Trophoblast cell (in vitro differentiated cells and primary cell): ENCODE measurements around the gene SEC31A.

Experiments
- DNase-seq, 2 donors: peaks; one replicate each; pipeline ENCODE4 v3.0.0-alpha.2; 2016
- H2AFZ ChIP-seq: 2 replicates; pipeline ENCODE4 v1.6.1; 2013; ENCODE audit warnings: low read length, moderate library complexity, mild to moderate bottlenecking; ENCODE audit not compliant: insufficient read depth, poor library complexity
- H2AK5ac ChIP-seq: 2 replicates; pipeline ENCODE4 v1.6.1; 2013; ENCODE audit warnings: mild to moderate bottlenecking, low read length
- H2BK120ac ChIP-seq: 2 replicates; pipeline ENCODE4 v1.6.1; 2013; ENCODE audit warnings: low read length, mild to moderate bottlenecking, moderate library complexity; ENCODE audit not compliant: insufficient read depth, poor library complexity
- H2BK12ac ChIP-seq: 2 replicates; pipeline ENCODE4 v1.6.1; 2013; ENCODE audit warnings: mild to moderate bottlenecking, low read length, moderate library complexity
- H2BK5ac ChIP-seq: 2 replicates; pipeline ENCODE4 v1.6.1; 2013; ENCODE audit warnings: low read length, low read depth, moderate library complexity, mild to moderate bottlenecking; ENCODE audit not compliant: poor library complexity
- H3K14ac ChIP-seq: 2 replicates; pipeline ENCODE4 v1.6.1; 2013; ENCODE audit warnings: mild to moderate bottlenecking, low read length
- H3K18ac ChIP-seq: 2 replicates; pipeline ENCODE4 v1.6.1; 2013; ENCODE audit warnings: mild to moderate bottlenecking, low read length
- H3K23ac ChIP-seq: 2 replicates; pipeline ENCODE4 v1.6.1; 2013; ENCODE audit warnings: low read length
- H3K27ac ChIP-seq: 2 replicates; pipeline ENCODE4 v1.5.1; 2013; ENCODE audit warnings: low read depth, mild to moderate bottlenecking, inconsistent platforms, low read length, moderate library complexity
- H3K27me3 ChIP-seq: 2 replicates; pipeline ENCODE4 v1.6.1; 2013; ENCODE audit warnings: inconsistent platforms, mild to moderate bottlenecking, low read length, moderate library complexity; ENCODE audit not compliant: insufficient read depth
- H3K36me3 ChIP-seq, 2 experiments: 1 replicate in 1 of 2; 2 replicates in 1 of 2; pipeline ENCODE4 v1.6.1; 2013; ENCODE audit warnings: low read length in 2 of 2, mild to moderate bottlenecking in 2 of 2, moderate library complexity in 1 of 2; ENCODE audit not compliant: insufficient read depth in 2 of 2, control insufficient read depth in 1 of 2
- H3K4ac ChIP-seq: 2 replicates; pipeline ENCODE4 v1.6.1; 2013; ENCODE audit warnings: low read depth, mild to moderate bottlenecking, low read length, moderate library complexity
- H3K4me1 ChIP-seq, 2 experiments: 1 replicate in 1 of 2; 2 replicates in 1 of 2; pipeline ENCODE4 v1.6.1; 2013; ENCODE audit warnings: low read length in 2 of 2, mild to moderate bottlenecking in 2 of 2, moderate library complexity in 1 of 2; ENCODE audit not compliant: insufficient read depth in 2 of 2, control insufficient read depth in 1 of 2
- H3K4me2 ChIP-seq: 2 replicates; pipeline ENCODE4 v1.6.1; 2013; ENCODE audit warnings: inconsistent platforms, mild to moderate bottlenecking, low read length, moderate library complexity
- H3K4me3 ChIP-seq: 2 replicates; pipeline ENCODE4 v1.5.1; 2013; ENCODE audit warnings: mild to moderate bottlenecking, low read depth, low read length, inconsistent platforms
- H3K79me1 ChIP-seq: one replicate; pipeline ENCODE4 v1.6.1; 2013; ENCODE audit warnings: low read length
- H3K79me2 ChIP-seq: 2 replicates; pipeline ENCODE4 v1.6.1; 2013; ENCODE audit warnings: low read length, mild to moderate bottlenecking; ENCODE audit not compliant: control insufficient read depth, insufficient read depth, poor library complexity
- H3K9ac ChIP-seq: 2 replicates; pipeline ENCODE4 v1.6.1; 2013; ENCODE audit warnings: mild to moderate bottlenecking, low read length
- H3K9me3 ChIP-seq: 2 replicates; pipeline ENCODE4 v1.6.1; 2013; ENCODE audit warnings: low read depth, mild to moderate bottlenecking, control low read depth, inconsistent platforms, low read length; ENCODE audit not compliant: insufficient read depth
- H4K12ac ChIP-seq: 2 replicates; pipeline ENCODE4 v1.6.1; 2013; ENCODE audit warnings: low read depth, mild to moderate bottlenecking, low read length, moderate library complexity
- H4K8ac ChIP-seq: 2 replicates; pipeline ENCODE4 v1.6.1; 2013; ENCODE audit warnings: low read depth, mild to moderate bottlenecking, low read length, moderate library complexity
- H4K91ac ChIP-seq: one replicate; pipeline ENCODE4 v1.6.1; 2013; ENCODE audit warnings: low read depth, mild to moderate bottlenecking, low read length, moderate library complexity
- WGBS: extraction: QIAGEN DNeasy Blood & Tissue Kit; methylation state at CpG from one replicate; pipeline ENCODE4 v1.1.7; 2013; ENCODE audit warnings: missing lambda C conversion rate; ENCODE audit not compliant: insufficient read length, insufficient coverage; ENCODE audit errors: extremely low coverage; 5-methylcytosine and 5-hydroxymethylcytosine counted together

SEC31A gene

DNA sequence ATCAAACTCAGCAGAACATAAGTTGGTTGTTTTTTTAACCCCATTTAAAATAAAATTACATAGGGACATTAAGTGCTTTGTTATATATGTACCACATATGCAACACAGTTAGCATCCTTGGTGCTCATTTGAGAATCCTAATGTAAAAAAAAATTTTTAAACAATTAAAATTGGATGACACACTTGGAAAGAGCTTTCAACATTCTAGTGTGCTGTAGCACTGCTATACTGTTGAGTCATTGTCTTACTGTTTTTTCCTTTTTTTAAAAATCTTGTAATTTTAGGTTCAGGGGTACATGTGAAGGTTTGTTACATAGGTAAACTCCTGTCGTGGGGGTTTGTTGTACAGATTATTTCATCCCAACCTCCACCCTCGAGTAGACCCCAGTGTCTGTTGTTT is 22.4 kb upstream of the SEC31A start:
- Histone ChIP-seq H3K9ac (no peak overlapping the region), H3K23ac (no peak overlapping the region), H4K8ac (no peak overlapping the region), H3K18ac (no peak overlapping the region), H3K79me1 (no peaks in the 10 kb centered on the region), H3K27ac (no peak overlapping the region), H2BK12ac (no peak overlapping the region), H3K14ac (no peak overlapping the region), H3K4ac (no peak overlapping the region), H3K79me2 (no peaks in the 10 kb centered on the region), H3K9me3 (no peaks in the 10 kb centered on the region), H3K4me1 (no peaks in the 10 kb centered on the region), H4K12ac (no peak overlapping the region), H3K36me3 (peaks cover 4 to 9% of the 10 kb centered on the region in 2 experiments), H3K4me2 (no peak overlapping the region), H2AK5ac (no peak overlapping the region), H2BK120ac (no peak overlapping the region), H3K4me3 (no peak overlapping the region), H3K27me3 (no peaks in the 10 kb centered on the region), H2BK5ac (no peak overlapping the region), H2AFZ (no peak overlapping the region), H4K91ac (no peak overlapping the region)
- WGBS = no CpG with 5 or more reads among the region's 2 CpGs
- no peak for DNase-seq

DNA sequence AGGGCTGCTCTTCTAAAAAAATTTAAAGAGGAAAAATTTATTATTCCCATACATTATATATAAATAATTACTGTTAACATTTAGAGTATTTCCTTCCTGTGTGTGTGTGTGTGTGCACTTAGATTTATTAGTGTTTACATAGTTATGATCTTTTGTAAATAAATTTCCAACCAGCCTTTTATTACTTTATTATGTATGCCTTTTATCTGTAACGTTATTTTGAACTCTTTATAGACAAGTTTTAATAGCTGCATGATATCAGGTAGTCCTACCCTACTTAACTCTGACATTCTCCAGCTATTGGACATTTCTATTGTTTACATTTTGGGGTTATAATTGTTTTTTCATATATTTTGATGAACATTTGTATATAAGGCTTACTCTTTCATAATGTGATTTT is 18.4 kb upstream of the SEC31A start:
- H2AFZ ChIP-seq = no peak overlapping the region
- peaks cover 4 to 6% of the 10 kb centered on the region in 2 experiments for H3K36me3 ChIP-seq

DNA sequence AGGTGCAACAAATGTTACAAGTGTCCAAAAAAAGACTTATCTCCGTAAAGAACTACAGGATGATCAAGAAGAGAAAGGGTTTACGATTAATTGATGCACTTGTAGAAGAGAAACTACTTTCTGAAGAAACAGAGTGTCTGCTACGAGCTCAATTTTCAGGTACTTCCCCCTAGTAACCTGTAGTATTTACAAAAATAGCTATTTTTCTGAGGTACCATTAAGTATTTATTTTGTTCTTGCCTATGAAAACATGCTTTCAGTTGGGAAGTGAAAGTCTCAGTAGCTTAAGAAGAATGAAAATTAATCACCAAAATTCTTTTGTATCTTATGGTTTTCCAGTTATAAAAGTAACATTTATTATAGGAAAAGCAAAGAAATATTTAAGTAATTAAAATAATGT is 15.5 kb upstream of the SEC31A start:
- Histone ChIP-seq H4K12ac (no peak overlapping the region), H4K91ac (no peak overlapping the region), H3K4ac (no peak overlapping the region), H3K9me3 (no peaks in the 10 kb centered on the region), H3K36me3 (peaks cover 4 to 6% of the 10 kb centered on the region in 2 experiments), H2BK5ac (no peak overlapping the region), H3K4me3 (no peak overlapping the region), H3K14ac (no peak overlapping the region), H3K27me3 (no peaks in the 10 kb centered on the region), H3K27ac (no peak overlapping the region), H3K4me1 (no peaks in the 10 kb centered on the region), H3K4me2 (no peak overlapping the region), H3K9ac (no peak overlapping the region), H3K23ac (no peak overlapping the region), H4K8ac (no peak overlapping the region), H2AFZ (no peak overlapping the region), H3K18ac (no peak overlapping the region), H3K79me1 (no peaks in the 10 kb centered on the region), H2BK12ac (no peak overlapping the region), H2BK120ac (no peak overlapping the region), H3K79me2 (no peaks in the 10 kb centered on the region), H2AK5ac (no peak overlapping the region)
- no CpG with 5 or more reads among the region's 3 CpGs for WGBS
- DNase-seq = no peak

More for the DNA sequence above, 18.4 kb upstream of the SEC31A start:
- Histone ChIP-seq H3K4me1 (no peaks in the 10 kb centered on the region), H3K79me2 (no peaks in the 10 kb centered on the region), H3K9me3 (no peaks in the 10 kb centered on the region), H2AK5ac (no peak overlapping the region), H4K91ac (no peak overlapping the region), H3K18ac (no peak overlapping the region), H3K79me1 (no peaks in the 10 kb centered on the region), H3K9ac (no peak overlapping the region), H3K23ac (no peak overlapping the region), H2BK120ac (no peak overlapping the region), H3K14ac (no peak overlapping the region), H3K4me3 (no peak overlapping the region), H2BK5ac (no peak overlapping the region), H2BK12ac (no peak overlapping the region), H3K27ac (no peak overlapping the region), H4K12ac (no peak overlapping the region), H4K8ac (no peak overlapping the region), H3K27me3 (no peaks in the 10 kb centered on the region), H3K4ac (no peak overlapping the region), H3K4me2 (no peak overlapping the region)
- no peak for DNase-seq
- WGBS = no CpG with 5 or more reads among the region's 1 CpG

DNA sequence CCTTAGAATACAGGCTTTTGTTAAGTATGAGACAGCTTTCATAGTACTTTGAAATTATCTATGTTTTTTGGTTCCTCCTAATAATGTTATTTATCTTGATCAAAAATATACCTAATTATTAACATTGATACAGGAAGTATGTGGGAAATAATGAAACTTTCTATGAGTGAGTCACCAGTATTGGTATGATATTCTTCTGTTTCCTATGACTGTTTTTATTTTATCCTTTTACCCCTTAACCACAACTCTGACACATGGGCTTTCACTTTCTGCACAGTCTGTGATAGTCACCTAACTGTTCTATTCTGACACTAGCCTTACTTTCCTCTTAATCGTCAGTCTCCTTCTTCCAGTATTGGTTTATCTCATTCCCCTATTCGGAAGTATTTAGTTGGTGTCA is 14.3 kb upstream of the SEC31A start:
- H3K9ac ChIP-seq = no peak overlapping the region

More for the DNA sequence above, 14.3 kb upstream of the SEC31A start:
- Histone ChIP-seq H2AFZ (no peak overlapping the region), H3K14ac (no peak overlapping the region), H3K79me2 (peaks cover 2% of the 10 kb centered on the region), H3K18ac (no peak overlapping the region), H3K27me3 (no peaks in the 10 kb centered on the region), H4K12ac (no peak overlapping the region), H2BK12ac (no peak overlapping the region), H4K8ac (no peak overlapping the region), H3K4me1 (no peaks in the 10 kb centered on the region), H3K9me3 (no peaks in the 10 kb centered on the region), H4K91ac (no peak overlapping the region), H3K23ac (no peak overlapping the region), H3K4ac (no peak overlapping the region), H3K79me1 (peaks cover 3% of the 10 kb centered on the region), H3K4me2 (no peak overlapping the region), H2AK5ac (no peak overlapping the region), H2BK120ac (no peak overlapping the region), H3K4me3 (no peak overlapping the region), H3K36me3 (peaks cover 3 to 4% of the 10 kb centered on the region in 2 experiments), H3K27ac (no peak overlapping the region), H2BK5ac (no peak overlapping the region)
- no CpG with 5 or more reads among the region's 2 CpGs for WGBS
- no peak for DNase-seq
